ENCODE measurements around the gene PRKG1.

- TF ChIP-seq, protein P1, sequence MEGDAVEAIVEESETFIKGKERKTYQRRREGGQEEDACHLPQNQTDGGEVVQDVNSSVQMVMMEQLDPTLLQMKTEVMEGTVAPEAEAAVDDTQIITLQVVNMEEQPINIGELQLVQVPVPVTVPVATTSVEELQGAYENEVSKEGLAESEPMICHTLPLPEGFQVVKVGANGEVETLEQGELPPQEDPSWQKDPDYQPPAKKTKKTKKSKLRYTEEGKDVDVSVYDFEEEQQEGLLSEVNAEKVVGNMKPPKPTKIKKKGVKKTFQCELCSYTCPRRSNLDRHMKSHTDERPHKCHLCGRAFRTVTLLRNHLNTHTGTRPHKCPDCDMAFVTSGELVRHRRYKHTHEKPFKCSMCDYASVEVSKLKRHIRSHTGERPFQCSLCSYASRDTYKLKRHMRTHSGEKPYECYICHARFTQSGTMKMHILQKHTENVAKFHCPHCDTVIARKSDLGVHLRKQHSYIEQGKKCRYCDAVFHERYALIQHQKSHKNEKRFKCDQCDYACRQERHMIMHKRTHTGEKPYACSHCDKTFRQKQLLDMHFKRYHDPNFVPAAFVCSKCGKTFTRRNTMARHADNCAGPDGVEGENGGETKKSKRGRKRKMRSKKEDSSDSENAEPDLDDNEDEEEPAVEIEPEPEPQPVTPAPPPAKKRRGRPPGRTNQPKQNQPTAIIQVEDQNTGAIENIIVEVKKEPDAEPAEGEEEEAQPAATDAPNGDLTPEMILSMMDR (conservative IDR thresholded peaks at IDR 0.05 in 1 of 2, IDR thresholded peaks at IDR 0.05 in 1 of 2; ENCODE audit: low read depth in 1 of 2, low read length in 2 of 2): no peak
- no peak for TF ChIP-seq EZH2 (IDR thresholded peaks at IDR 0.05; ENCODE audit: low read length, missing control alignments)
Observed at GRCh38 chr10:52316500-52316899, 1242.2 kb downstream of the PRKG1 start.
